ENCODE results near the gene TACC2.
"Not testable (repeated sequence)": the region's sequence is repeated elsewhere in the genome, so short reads cannot be mapped to it uniquely, and the experiment has no call there.

Gene TACC2

GRCh38 chr10:121965996-121966395 lies 23.0 kb upstream of the TACC2 start:
- H2BK5ac ChIP-seq (ENCODE audit: low read length), result no peak overlapping the region
- no peak for DNase-seq
- no peak overlapping the region for H4K5ac ChIP-seq (ENCODE audit: low read length)
- H3K36me3 ChIP-seq (ENCODE audit: control insufficient read depth, insufficient read depth, low read length), result no peaks in the 10 kb centered on the region
- no peaks in the 10 kb centered on the region for H3K79me1 ChIP-seq (ENCODE audit: low read length)
- no peak overlapping the region for H2BK15ac ChIP-seq (replicated peaks; ENCODE audit: low read depth)
- H3K18ac ChIP-seq (ENCODE audit: low read length), result no peak overlapping the region
- H4K8ac ChIP-seq (ENCODE audit: low read depth, low read length), result no peak overlapping the region
- H3K27me3 ChIP-seq (ENCODE audit: insufficient read depth, low read length, poor library complexity), result no peaks in the 10 kb centered on the region
- H3K27ac ChIP-seq (ENCODE audit: low read depth, low read length), result no peak overlapping the region
- H3K4me1 ChIP-seq (ENCODE audit: control insufficient read depth, low read depth, low read length), result no peaks in the 10 kb centered on the region
- H3K4ac ChIP-seq (ENCODE audit: low read depth, low read length), result no peak overlapping the region
- no CpG with 5 or more reads among the region's 3 CpGs for WGBS (ENCODE audit: extremely low coverage, insufficient coverage, low lambda C conversion rate)
- no peaks in the 10 kb centered on the region for H3K79me2 ChIP-seq (ENCODE audit: control insufficient read depth, insufficient read depth, low read length)
- H3K9ac ChIP-seq (ENCODE audit: low read length), result no peak overlapping the region
- no peak overlapping the region for H3K56ac ChIP-seq (ENCODE audit: low read length)
- H2AK5ac ChIP-seq (ENCODE audit: low read length), result no peak overlapping the region
- no peak overlapping the region for H3K4me2 ChIP-seq (ENCODE audit: low read length)
- no peak overlapping the region for H3K23ac ChIP-seq (ENCODE audit: low read length)
- no peak overlapping the region for H2BK120ac ChIP-seq (ENCODE audit: low read depth, low read length)
- no peak overlapping the region for H3K4me3 ChIP-seq (ENCODE audit: low read length)

DNA sequence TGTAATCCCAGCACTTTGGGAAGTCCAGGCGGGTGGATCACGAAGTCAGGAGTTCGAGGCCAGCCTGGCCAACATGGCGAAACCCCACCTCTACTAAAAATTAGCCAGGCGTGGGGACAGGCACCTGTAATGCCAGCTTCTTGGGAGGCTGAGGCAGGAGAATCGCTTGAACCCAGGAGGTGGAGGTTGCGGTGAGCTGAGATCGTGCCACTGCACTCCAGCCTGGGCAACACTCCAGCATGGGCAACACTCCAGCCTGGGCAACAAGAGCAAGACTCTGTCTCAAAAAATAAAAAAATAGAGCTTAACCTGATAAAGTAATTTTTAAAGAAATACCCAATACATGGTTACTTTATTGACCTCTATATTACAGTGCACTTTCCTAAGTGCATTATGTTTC lies 19.9 kb upstream of the TACC2 start:
- no CpG with 5 or more reads among the region's 8 CpGs for WGBS (ENCODE audit: extremely low coverage, insufficient coverage, low lambda C conversion rate)
- not testable (repeated sequence) for H2BK5ac ChIP-seq (ENCODE audit: low read length); H3K36me3 ChIP-seq (ENCODE audit: control insufficient read depth, insufficient read depth, low read length)

GRCh38 chr10:121974019-121974534 lies 14.9 kb upstream of the TACC2 start:
- H3K18ac ChIP-seq (ENCODE audit: low read length), result peak overlapping the region; percentile 13
- H3K4me2 ChIP-seq (ENCODE audit: low read length), result peak overlapping the region; percentile 52
- peak overlapping the region; percentile 85 for H3K56ac ChIP-seq (ENCODE audit: low read length)
- H2BK5ac ChIP-seq (ENCODE audit: low read length), result no peak overlapping the region
- no peak for DNase-seq
- no CpG with 5 or more reads among the region's 21 CpGs for WGBS (ENCODE audit: extremely low coverage, insufficient coverage, low lambda C conversion rate)
- H4K8ac ChIP-seq (ENCODE audit: low read depth, low read length), result no peak overlapping the region
- H3K79me2 ChIP-seq (ENCODE audit: control insufficient read depth, insufficient read depth, low read length), result peaks cover 2% of the 10 kb centered on the region
- no peaks in the 10 kb centered on the region for H3K27me3 ChIP-seq (ENCODE audit: insufficient read depth, low read length, poor library complexity)
- no peaks in the 10 kb centered on the region for H3K4me1 ChIP-seq (ENCODE audit: control insufficient read depth, low read depth, low read length)
- H2AK5ac ChIP-seq (ENCODE audit: low read length), result no peak overlapping the region
- H3K4me3 ChIP-seq (ENCODE audit: low read length), result peak overlapping the region; percentile 86
- H4K5ac ChIP-seq (ENCODE audit: low read length), result no peak overlapping the region
- H2BK15ac ChIP-seq (replicated peaks; ENCODE audit: low read depth), result no peak overlapping the region
- H3K23ac ChIP-seq (ENCODE audit: low read length), result no peak overlapping the region
- peak overlapping the region; percentile 98 for H3K27ac ChIP-seq (ENCODE audit: low read depth, low read length)
- H3K36me3 ChIP-seq (ENCODE audit: control insufficient read depth, insufficient read depth, low read length), result no peaks in the 10 kb centered on the region
- peaks cover 4% of the 10 kb centered on the region for H3K79me1 ChIP-seq (ENCODE audit: low read length)
- no peak overlapping the region for H2BK120ac ChIP-seq (ENCODE audit: low read depth, low read length)
- H3K4ac ChIP-seq (ENCODE audit: low read depth, low read length), result no peak overlapping the region
- H3K9ac ChIP-seq (ENCODE audit: low read length), result peak overlapping the region; percentile 90

More for the DNA sequence above, 19.9 kb upstream of the TACC2 start:
- not testable (repeated sequence) for H2BK120ac ChIP-seq (ENCODE audit: low read depth, low read length); H3K79me2 ChIP-seq (ENCODE audit: control insufficient read depth, insufficient read depth, low read length); H4K8ac ChIP-seq (ENCODE audit: low read depth, low read length); H3K23ac ChIP-seq (ENCODE audit: low read length); H3K9ac ChIP-seq (ENCODE audit: low read length); H4K5ac ChIP-seq (ENCODE audit: low read length); H3K27me3 ChIP-seq (ENCODE audit: insufficient read depth, low read length, poor library complexity); H2BK15ac ChIP-seq (replicated peaks; ENCODE audit: low read depth); H2AK5ac ChIP-seq (ENCODE audit: low read length); H3K4me2 ChIP-seq (ENCODE audit: low read length); H3K4ac ChIP-seq (ENCODE audit: low read depth, low read length); H3K56ac ChIP-seq (ENCODE audit: low read length); H3K4me1 ChIP-seq (ENCODE audit: control insufficient read depth, low read depth, low read length); H3K18ac ChIP-seq (ENCODE audit: low read length); H3K79me1 ChIP-seq (ENCODE audit: low read length); H3K27ac ChIP-seq (ENCODE audit: low read depth, low read length); H3K4me3 ChIP-seq (ENCODE audit: low read length); DNase-seq

DNA sequence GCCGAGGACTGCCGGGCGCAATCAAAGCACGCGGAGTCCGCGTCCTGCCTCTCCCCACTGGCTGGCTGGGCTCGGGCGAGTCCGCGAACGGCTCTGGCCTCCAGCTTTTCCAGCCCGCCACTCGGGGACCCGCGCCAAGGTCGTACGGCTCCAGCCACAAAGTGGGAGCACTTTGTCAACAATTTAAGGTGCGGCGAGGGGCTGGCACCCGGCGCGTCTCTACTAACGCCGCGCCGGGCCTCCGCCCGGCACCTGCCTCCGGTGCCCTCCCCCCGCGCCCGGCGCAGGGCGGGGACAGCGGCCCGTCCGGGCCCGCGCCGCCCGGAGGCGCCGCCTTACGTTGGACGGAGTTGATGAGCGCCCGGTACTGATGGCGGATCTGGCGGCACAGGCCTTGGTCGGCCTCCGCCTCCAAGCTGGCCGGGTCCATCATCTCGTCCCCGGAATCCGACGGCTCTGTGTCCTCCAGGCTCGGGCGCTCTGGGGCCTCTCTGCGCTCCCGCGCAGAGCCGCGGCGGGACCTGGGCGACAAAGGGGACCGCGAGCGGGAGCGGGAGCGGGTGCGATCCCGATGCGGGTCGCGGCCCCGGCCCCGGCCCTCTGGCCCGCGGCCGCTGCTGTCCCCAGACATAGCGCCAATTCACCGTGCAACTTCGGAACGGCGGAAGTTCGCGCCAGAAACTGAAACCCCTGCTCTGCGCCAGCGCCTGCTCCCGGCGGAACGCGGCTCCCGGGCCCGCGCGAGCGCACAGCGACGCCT lies 14.2 kb upstream of the TACC2 start, which contains the start of gene NSMCE4A:
Gene NSMCE4A (minus strand): TSS at position 683 of the 760 bp plus-strand sequence. CDS start 52 bp downstream, at position 631.
- Histone ChIP-seq H3K23ac (ENCODE audit: low read length) (no peak within 1 kb of the TSS), H3K27ac (ENCODE audit: low read depth, low read length) (peak within 1 kb of the TSS; percentile 98), H3K4me1 (ENCODE audit: control insufficient read depth, low read depth, low read length) (no peaks in the 10 kb centered on the region), H3K9ac (ENCODE audit: low read length) (peak within 1 kb of the TSS; percentile 90), H3K79me2 (ENCODE audit: control insufficient read depth, insufficient read depth, low read length) (peaks cover 2% of the 10 kb centered on the region), H3K36me3 (ENCODE audit: control insufficient read depth, insufficient read depth, low read length) (no peaks in the 10 kb centered on the region), H2BK5ac (ENCODE audit: low read length) (no peak within 1 kb of the TSS), H3K4me2 (ENCODE audit: low read length) (peak within 1 kb of the TSS; percentile 52), H2AK5ac (ENCODE audit: low read length) (no peak within 1 kb of the TSS), H3K4me3 (ENCODE audit: low read length) (peak within 1 kb of the TSS; percentile 86), H3K79me1 (ENCODE audit: low read length) (peaks cover 4% of the 10 kb centered on the region), H2BK15ac (replicated peaks; ENCODE audit: low read depth) (no peak within 1 kb of the TSS), H3K18ac (ENCODE audit: low read length) (peak within 1 kb of the TSS; percentile 88), H3K4ac (ENCODE audit: low read depth, low read length) (peak within 1 kb of the TSS; percentile 74), H4K5ac (ENCODE audit: low read length) (no peak within 1 kb of the TSS), H4K8ac (ENCODE audit: low read depth, low read length) (peak within 1 kb of the TSS; percentile 100), H3K56ac (ENCODE audit: low read length) (peak within 1 kb of the TSS; percentile 85), H3K27me3 (ENCODE audit: insufficient read depth, low read length, poor library complexity) (no peaks in the 10 kb centered on the region), H2BK120ac (ENCODE audit: low read depth, low read length) (no peak within 1 kb of the TSS)
- no CpG with 5 or more reads among the region's 101 CpGs for WGBS (ENCODE audit: extremely low coverage, insufficient coverage, low lambda C conversion rate)
- DNase-seq, result peak; percentile 87

DNA sequence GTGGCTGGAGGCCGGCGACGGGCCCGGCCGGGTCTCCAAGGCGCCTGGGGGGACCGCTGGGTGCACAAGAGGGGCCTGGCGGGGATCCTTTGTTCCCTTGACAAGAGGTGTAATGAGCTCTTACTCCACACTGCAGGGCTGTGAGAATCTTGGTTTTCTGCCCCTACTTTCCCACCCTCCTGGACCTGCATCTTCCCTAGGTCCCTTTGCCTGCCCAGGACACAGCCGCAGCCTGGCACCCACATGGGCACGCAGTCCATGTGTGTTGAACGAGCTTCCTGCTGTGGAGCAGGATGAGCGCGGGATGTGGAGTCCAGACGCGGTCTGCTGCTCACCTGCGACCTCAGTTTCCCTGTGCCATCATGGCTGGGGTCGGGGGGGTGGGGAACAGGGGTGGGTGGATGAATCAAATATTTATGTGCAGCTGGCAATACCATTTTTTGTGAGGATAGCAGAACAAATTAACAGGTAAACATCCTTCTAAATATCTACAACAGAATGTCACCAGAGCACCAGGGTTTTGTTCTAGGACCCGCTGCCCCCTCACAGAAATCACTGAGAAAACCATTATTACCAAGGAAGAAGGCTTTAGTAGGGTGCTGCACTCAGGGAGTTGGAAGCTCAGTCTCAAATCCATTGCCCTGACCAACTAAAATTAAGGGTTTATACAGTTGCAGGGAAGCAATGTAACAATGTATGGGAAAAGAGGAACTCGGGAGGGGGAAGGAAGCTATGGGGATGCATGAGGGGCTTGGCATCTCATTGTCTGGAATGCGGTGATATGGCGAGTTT lies 13.5 kb upstream of the TACC2 start:
- H3K9ac ChIP-seq (ENCODE audit: low read length), result peak overlapping the region; percentile 90
- H3K23ac ChIP-seq (ENCODE audit: low read length), result no peak overlapping the region
- no peak overlapping the region for H2BK120ac ChIP-seq (ENCODE audit: low read depth, low read length)
- peak overlapping the region; percentile 79 for H3K56ac ChIP-seq (ENCODE audit: low read length)
- H2AK5ac ChIP-seq (ENCODE audit: low read length), result no peak overlapping the region
- no peaks in the 10 kb centered on the region for H3K36me3 ChIP-seq (ENCODE audit: control insufficient read depth, insufficient read depth, low read length)
- H3K27ac ChIP-seq (ENCODE audit: low read depth, low read length), result peak overlapping the region; percentile 98
- no peak overlapping the region for H4K5ac ChIP-seq (ENCODE audit: low read length)
- peaks cover 4% of the 10 kb centered on the region for H3K79me1 ChIP-seq (ENCODE audit: low read length)
- H3K4me3 ChIP-seq (ENCODE audit: low read length), result no peak overlapping the region
- H4K8ac ChIP-seq (ENCODE audit: low read depth, low read length), result no peak overlapping the region
- no CpG with 5 or more reads among the region's 21 CpGs for WGBS (ENCODE audit: extremely low coverage, insufficient coverage, low lambda C conversion rate)
- DNase-seq, result peak; percentile 30
- peaks cover 2% of the 10 kb centered on the region for H3K79me2 ChIP-seq (ENCODE audit: control insufficient read depth, insufficient read depth, low read length)
- no peak overlapping the region for H3K4me2 ChIP-seq (ENCODE audit: low read length)
- H2BK5ac ChIP-seq (ENCODE audit: low read length), result no peak overlapping the region
- H3K4me1 ChIP-seq (ENCODE audit: control insufficient read depth, low read depth, low read length), result no peaks in the 10 kb centered on the region
- no peak overlapping the region for H2BK15ac ChIP-seq (replicated peaks; ENCODE audit: low read depth)
- no peak overlapping the region for H3K4ac ChIP-seq (ENCODE audit: low read depth, low read length)
- H3K18ac ChIP-seq (ENCODE audit: low read length), result no peak overlapping the region
- no peaks in the 10 kb centered on the region for H3K27me3 ChIP-seq (ENCODE audit: insufficient read depth, low read length, poor library complexity)

All from mesendoderm (in vitro differentiated cells).